ENCODE data around the gene DYNAP. TPM values are rescaled to one million over a fixed set of nuclear protein-coding genes. Genes with fewer than 3 reads are reported as not detected.

Gene DYNAP
- total RNA-seq, 4 donors from 2014 or later = not detected

GRCh38 chr18:54612237-54612636, 21.2 kb downstream of the DYNAP start:
- H3K27ac ChIP-seq = no peak overlapping the region
- intact Hi-C loops (cut with DNase I) = no loop called here
- TF ChIP-seq, protein P1, sequence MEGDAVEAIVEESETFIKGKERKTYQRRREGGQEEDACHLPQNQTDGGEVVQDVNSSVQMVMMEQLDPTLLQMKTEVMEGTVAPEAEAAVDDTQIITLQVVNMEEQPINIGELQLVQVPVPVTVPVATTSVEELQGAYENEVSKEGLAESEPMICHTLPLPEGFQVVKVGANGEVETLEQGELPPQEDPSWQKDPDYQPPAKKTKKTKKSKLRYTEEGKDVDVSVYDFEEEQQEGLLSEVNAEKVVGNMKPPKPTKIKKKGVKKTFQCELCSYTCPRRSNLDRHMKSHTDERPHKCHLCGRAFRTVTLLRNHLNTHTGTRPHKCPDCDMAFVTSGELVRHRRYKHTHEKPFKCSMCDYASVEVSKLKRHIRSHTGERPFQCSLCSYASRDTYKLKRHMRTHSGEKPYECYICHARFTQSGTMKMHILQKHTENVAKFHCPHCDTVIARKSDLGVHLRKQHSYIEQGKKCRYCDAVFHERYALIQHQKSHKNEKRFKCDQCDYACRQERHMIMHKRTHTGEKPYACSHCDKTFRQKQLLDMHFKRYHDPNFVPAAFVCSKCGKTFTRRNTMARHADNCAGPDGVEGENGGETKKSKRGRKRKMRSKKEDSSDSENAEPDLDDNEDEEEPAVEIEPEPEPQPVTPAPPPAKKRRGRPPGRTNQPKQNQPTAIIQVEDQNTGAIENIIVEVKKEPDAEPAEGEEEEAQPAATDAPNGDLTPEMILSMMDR (IDR thresholded peaks at IDR 0.05) = no peak
- TF ChIP-seq POLR2A (IDR thresholded peaks at IDR 0.05) = no peak
- H3K4me1 ChIP-seq = no peaks in the 10 kb centered on the region
- no peaks in the 10 kb centered on the region for H3K36me3 ChIP-seq
- no peak overlapping the region for H3K4me3 ChIP-seq (replicated peaks in 1 of 3)
- H3K27me3 ChIP-seq = no peaks in the 10 kb centered on the region
- H3K9me3 ChIP-seq = no peaks in the 10 kb centered on the region
- WGBS, 2 donors = 80 to 82% methylated on average over 4 of the region's 4 CpGs
- DNase-seq = no peak

DNA sequence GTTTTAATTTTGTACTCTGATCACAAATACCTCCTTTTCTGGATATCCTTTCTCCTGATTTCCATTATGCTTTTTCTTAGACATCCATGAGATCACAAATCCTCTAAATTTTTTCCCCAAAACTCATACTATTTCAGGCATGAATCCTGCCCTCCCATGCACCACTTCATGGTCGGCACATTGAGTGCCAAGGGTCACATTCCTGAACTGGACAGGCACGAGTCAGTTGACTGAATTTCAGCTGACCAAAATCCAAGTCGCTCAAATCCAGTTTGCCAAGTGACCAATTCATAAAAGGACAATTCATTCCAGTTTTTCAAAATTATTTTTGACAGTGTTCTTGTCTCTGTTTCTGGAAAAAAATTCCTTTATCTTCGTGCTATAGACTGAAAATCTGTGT, 22.1 kb downstream of the DYNAP start:
- intact Hi-C loops (cut with DNase I) = no loop called here
- Histone ChIP-seq H3K9me3 (no peaks in the 10 kb centered on the region), H3K36me3 (no peaks in the 10 kb centered on the region), H3K4me3 (replicated peaks in 1 of 3) (no peak overlapping the region), H3K27me3 (no peaks in the 10 kb centered on the region), H3K27ac (no peak overlapping the region), H3K4me1 (no peaks in the 10 kb centered on the region)
- 74 to 76% methylated on average over 4 of the region's 4 CpGs for WGBS, 2 donors
- DNase-seq = no peak
- no peak for TF ChIP-seq POLR2A (IDR thresholded peaks at IDR 0.05)
- TF ChIP-seq, protein P1 (IDR thresholded peaks at IDR 0.05) = no peak

- Histone ChIP-seq H3K4me3 (replicated peaks in 1 of 3) (no peak overlapping the region), H3K4me1 (no peaks in the 10 kb centered on the region), H3K27me3 (no peaks in the 10 kb centered on the region), H3K27ac (no peak overlapping the region), H3K9me3 (no peaks in the 10 kb centered on the region), H3K36me3 (no peaks in the 10 kb centered on the region)
- 81 to 90% methylated on average over 3 of the region's 3 CpGs for WGBS, 2 donors
- TF ChIP-seq, protein P1 (IDR thresholded peaks at IDR 0.05) = no peak
- no peak for TF ChIP-seq POLR2A (IDR thresholded peaks at IDR 0.05)
- no peak for DNase-seq
- intact Hi-C loops (cut with DNase I) = no loop called here
Observed at GRCh38 chr18:54616220-54616848, 25.3 kb downstream of the DYNAP start.

- Histone ChIP-seq H3K27me3 (no peaks in the 10 kb centered on the region), H3K4me1 (no peaks in the 10 kb centered on the region), H3K36me3 (no peaks in the 10 kb centered on the region), H3K4me3 (replicated peaks in 1 of 3) (no peak overlapping the region), H3K9me3 (no peaks in the 10 kb centered on the region), H3K27ac (no peak overlapping the region)
- no peak for TF ChIP-seq POLR2A (IDR thresholded peaks at IDR 0.05)
- TF ChIP-seq, protein P1 (IDR thresholded peaks at IDR 0.05) = no peak
- no peak for DNase-seq
- intact Hi-C loops (cut with DNase I) = no loop called here
Observed at GRCh38 chr18:54622084-54622483, 31.0 kb downstream of the DYNAP start.

DNA sequence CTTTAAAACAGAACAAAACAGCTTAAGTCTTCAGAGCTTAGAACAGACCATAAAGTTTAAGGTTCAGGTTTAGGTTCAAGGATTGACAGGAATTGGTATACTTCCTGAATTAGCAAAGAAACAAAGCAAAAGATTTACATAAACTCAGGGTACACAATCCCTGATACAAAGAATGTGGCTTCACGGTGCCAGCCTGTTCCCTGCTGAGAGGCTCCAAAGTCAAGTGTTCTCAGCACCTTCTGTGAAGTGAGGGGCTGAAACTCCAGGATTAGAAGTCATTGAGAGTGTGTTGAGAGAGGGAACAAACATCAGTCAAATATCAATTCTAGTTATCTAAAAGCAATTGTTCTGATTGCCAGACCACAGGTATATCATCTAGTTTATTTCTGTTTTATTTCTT, 35.7 kb downstream of the DYNAP start:
- H3K4me1 ChIP-seq = no peaks in the 10 kb centered on the region
- DNase-seq = no peak
- H3K4me3 ChIP-seq (replicated peaks in 1 of 3) = no peak overlapping the region
- TF ChIP-seq, protein P1 (IDR thresholded peaks at IDR 0.05) = no peak
- 19 to 41% methylated on average over 1 of the region's 1 CpG for WGBS, 2 donors
- H3K9me3 ChIP-seq = no peaks in the 10 kb centered on the region
- no peak overlapping the region for H3K27ac ChIP-seq
- intact Hi-C loops (cut with DNase I) = no loop called here
- no peaks in the 10 kb centered on the region for H3K27me3 ChIP-seq
- H3K36me3 ChIP-seq = no peaks in the 10 kb centered on the region

Data from thyroid gland (tissue), 4 donors.